HepG2 (cell line): ENCODE measurements around the gene CHID1. TPM values are rescaled to one million over a fixed set of nuclear protein-coding genes. Genes with fewer than 3 reads are reported as not detected.

Source experiments
- GATA4 ChIP-seq: sonication (generic); IDR thresholded peaks from 2 replicates; pipeline ENCODE4 v1.6.1; 2016; ENCODE audit warnings: antibody characterized with exemption, low read depth, borderline replicate concordance
- GLI4 ChIP-seq: sonication (generic); formaldehyde crosslinking; IDR thresholded peaks from 2 replicates; pipeline ENCODE4 v1.5.1; 2020; ENCODE audit warnings: missing genetic modification reagents, mild to moderate bottlenecking, moderate library complexity, borderline replicate concordance
- GZF1 ChIP-seq: sonication (generic); formaldehyde crosslinking; IDR thresholded peaks from 2 replicates; pipeline ENCODE4 v1.5.1; 2020; ENCODE audit warnings: mild to moderate bottlenecking, missing genetic modification reagents
- KLF13 ChIP-seq: sonication (generic); formaldehyde crosslinking; IDR thresholded peaks from 2 replicates; pipeline ENCODE4 v1.4.0; 2020; ENCODE audit warnings: mild to moderate bottlenecking, missing genetic modification reagents
- MTA1 ChIP-seq: sonication (generic); formaldehyde crosslinking; IDR thresholded peaks from 2 replicates; pipeline ENCODE4 v1.4.0; 2020; ENCODE audit warnings: missing genetic modification reagents, mild to moderate bottlenecking, borderline replicate concordance
- NCOA1 ChIP-seq: sonication (generic); formaldehyde crosslinking; IDR thresholded peaks from 2 replicates; pipeline ENCODE4 v1.9.0; 2021; ENCODE audit warnings: missing genetic modification reagents
- NR2C2 ChIP-seq: sonication (generic); formaldehyde crosslinking; IDR thresholded peaks from 2 replicates; pipeline ENCODE4 v1.4.0; 2020; ENCODE audit warnings: missing genetic modification reagents, mild to moderate bottlenecking, moderate library complexity, borderline replicate concordance
- RFX1 ChIP-seq: fragments of 450-650 bp; IDR thresholded peaks from 2 replicates; pipeline ENCODE4 v1.6.1; 2017
- SMAD3 ChIP-seq: sonication (generic); formaldehyde crosslinking; IDR thresholded peaks from 2 replicates; pipeline ENCODE4 v1.4.0; 2020; ENCODE audit warnings: missing genetic modification reagents
- SP140L ChIP-seq: sonication (generic); formaldehyde crosslinking; IDR thresholded peaks from 2 replicates; pipeline ENCODE4 v1.4.0; 2020; ENCODE audit warnings: missing genetic modification reagents, borderline replicate concordance
- ZFP62 ChIP-seq: sonication (generic); formaldehyde crosslinking; IDR thresholded peaks from 2 replicates; pipeline ENCODE4 v1.4.0; 2020; ENCODE audit warnings: missing genetic modification reagents
- ZMYM4 ChIP-seq: sonication (generic); formaldehyde crosslinking; IDR thresholded peaks from 2 replicates; pipeline ENCODE4 v1.8.1; 2023; ENCODE audit warnings: mild to moderate bottlenecking, missing genetic modification reagents
- ZNF431 ChIP-seq: sonication (generic); formaldehyde crosslinking; IDR thresholded peaks from 2 replicates; pipeline ENCODE4 v1.9.0; 2022; ENCODE audit warnings: missing genetic modification reagents, low read depth, mild to moderate bottlenecking, borderline replicate concordance
- ZNF496 ChIP-seq: sonication (generic); formaldehyde crosslinking; IDR thresholded peaks from 2 replicates; pipeline ENCODE4 v1.8.1; 2023; ENCODE audit warnings: mild to moderate bottlenecking, moderate library complexity, missing genetic modification reagents; ENCODE audit not compliant: insufficient replicate concordance
- ZNF564 ChIP-seq: sonication (generic); formaldehyde crosslinking; IDR thresholded peaks from 2 replicates; pipeline ENCODE4 v1.8.1; 2023; ENCODE audit warnings: mild to moderate bottlenecking, missing genetic modification reagents
- ZNF607 ChIP-seq: sonication (generic); formaldehyde crosslinking; IDR thresholded peaks from 2 replicates; pipeline ENCODE4 v1.5.1; 2020; ENCODE audit warnings: missing genetic modification reagents, mild to moderate bottlenecking, borderline replicate concordance
- ZNF713 ChIP-seq: sonication (generic); formaldehyde crosslinking; IDR thresholded peaks from 2 replicates; pipeline ENCODE4 v1.4.0; 2020; ENCODE audit warnings: mild to moderate bottlenecking, missing genetic modification reagents
- ZNF747 ChIP-seq: sonication (generic); formaldehyde crosslinking; IDR thresholded peaks from 2 replicates; pipeline ENCODE4 v1.8.1; 2023; ENCODE audit warnings: missing genetic modification reagents, mild to moderate bottlenecking, borderline replicate concordance
- ZSCAN25 ChIP-seq: sonication (generic); formaldehyde crosslinking; IDR thresholded peaks from 2 replicates; pipeline ENCODE4 v1.8.0; 2022; ENCODE audit warnings: mild to moderate bottlenecking, missing genetic modification reagents
- ZSCAN29 ChIP-seq: sonication (generic); formaldehyde crosslinking; conservative IDR thresholded peaks from 2 replicates; pipeline ENCODE4 v1.4.0; 2020; ENCODE audit warnings: mild to moderate bottlenecking, missing genetic modification reagents
- polyA plus RNA-seq, 8 experiments: library from polyadenylated mRNA; depleted of rRNA in 3 of 8; stranded (reverse) in 7 of 8; unstranded in 1 of 8; fragments of >200 nt; fragmentation: Illumina TruSeq in 4 of 8; extraction: Trizol in 4 of 8; gene quantifications; 2 replicates each; pipeline versions ENCODE4 v1.2.1 to v1.2.3, GENCODE V29; 2011 to 2016; ENCODE audit warnings: low read depth in 4 of 8, missing spikeins in 1 of 8, mixed read lengths in 1 of 8; ENCODE audit not compliant: insufficient read depth in 1 of 8
- total RNA-seq, 5 experiments: library from RNA; depleted of rRNA; stranded (reverse); fragments of >200 nt; fragmentation: Illumina TruSeq; extraction: Trizol; gene quantifications; 2 replicates each; pipeline ENCODE4 v1.2.3, GENCODE V29; 2016; ENCODE audit warnings: low read depth in 1 of 5
- TF ChIP-seq, protein P1 (sequence below): sonication (generic); formaldehyde crosslinking; IDR thresholded peaks from 2 replicates; pipeline ENCODE4 v1.8.0; 2023; ENCODE audit warnings: mild to moderate bottlenecking, missing genetic modification reagents
- TF ChIP-seq, protein P2 (sequence below): sonication (generic); formaldehyde crosslinking; IDR thresholded peaks from 2 replicates; pipeline ENCODE4 v1.9.0; 2021; ENCODE audit warnings: missing genetic modification reagents, mild to moderate bottlenecking, borderline replicate concordance
- TF ChIP-seq, protein P3 (sequence below): sonication (generic); formaldehyde crosslinking; conservative IDR thresholded peaks from 2 replicates; pipeline ENCODE4 v1.4.0; 2020; ENCODE audit warnings: missing genetic modification reagents
- TF ChIP-seq, protein P4 (sequence below): sonication (generic); formaldehyde crosslinking; IDR thresholded peaks from 2 replicates; pipeline ENCODE4 v1.8.0; 2022; ENCODE audit warnings: mild to moderate bottlenecking, missing genetic modification reagents, borderline replicate concordance

Gene CHID1
- total and polyA plus RNA-seq, 2 of the 13 experiments (the other 11 are each of a cell fraction or from before 2014, with no cell fraction given), result 65.1 to 93.6 TPM

DNA sequence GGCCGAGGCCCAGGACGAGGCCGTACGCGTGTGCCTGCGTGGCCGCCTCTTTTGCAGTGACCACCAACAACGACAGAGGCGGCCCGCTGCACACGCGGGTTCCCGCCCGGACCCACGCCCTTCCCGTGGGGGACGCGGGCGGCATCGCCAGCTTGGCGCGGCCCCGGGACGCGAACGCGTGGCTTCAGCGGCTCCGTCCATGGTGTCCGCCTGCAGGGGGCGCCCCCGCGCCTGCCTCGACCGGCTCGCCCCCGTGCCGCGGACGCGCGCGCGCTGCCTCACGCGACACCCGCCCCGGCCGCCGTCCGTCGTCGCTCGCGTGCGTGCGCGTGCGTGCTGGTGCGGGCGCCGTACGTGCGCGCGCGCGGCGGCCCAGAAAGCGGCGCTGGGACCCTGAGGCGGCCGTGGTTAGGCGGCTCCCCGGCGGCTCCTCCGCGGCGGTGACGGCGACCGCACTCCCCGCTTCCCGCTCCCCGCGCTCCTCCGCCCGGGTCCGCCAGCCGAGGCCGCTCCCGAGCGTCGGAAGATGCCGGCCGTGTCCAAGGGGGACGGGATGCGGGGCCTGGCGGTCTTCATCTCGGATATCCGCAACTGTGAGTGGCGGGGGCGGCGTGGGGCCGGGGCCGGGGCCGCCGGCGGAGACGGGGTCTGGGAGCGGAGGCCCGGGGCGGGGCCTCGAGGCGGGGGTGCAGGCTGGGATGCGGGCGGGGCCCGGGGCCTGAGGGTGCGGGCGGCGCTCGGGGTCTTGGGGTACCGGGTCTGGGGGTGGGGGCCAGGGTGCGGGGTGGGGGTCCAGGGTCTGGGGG is 15.1 kb upstream of the CHID1 start, which contains the start of gene AP2A2 (continued):
- TF ChIP-seq GZF1 (CRISPR knock-in tag), result no peak
- TF ChIP-seq, protein P1, sequence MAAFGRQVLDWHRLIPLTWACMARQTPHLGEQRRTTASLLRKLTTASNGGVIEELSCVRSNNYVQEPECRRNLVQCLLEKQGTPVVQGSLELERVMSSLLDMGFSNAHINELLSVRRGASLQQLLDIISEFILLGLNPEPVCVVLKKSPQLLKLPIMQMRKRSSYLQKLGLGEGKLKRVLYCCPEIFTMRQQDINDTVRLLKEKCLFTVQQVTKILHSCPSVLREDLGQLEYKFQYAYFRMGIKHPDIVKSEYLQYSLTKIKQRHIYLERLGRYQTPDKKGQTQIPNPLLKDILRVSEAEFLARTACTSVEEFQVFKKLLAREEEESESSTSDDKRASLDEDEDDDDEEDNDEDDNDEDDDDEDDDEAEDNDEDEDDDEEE (CRISPR knock-in tag), result 0 out of 2 replicates have a peak, but pooled peaks have one; percentile 41
- TF ChIP-seq MTA1 (CRISPR knock-in tag), result no peak
- TF ChIP-seq ZNF496 (CRISPR knock-in tag), result no peak
- TF ChIP-seq, protein P2, sequence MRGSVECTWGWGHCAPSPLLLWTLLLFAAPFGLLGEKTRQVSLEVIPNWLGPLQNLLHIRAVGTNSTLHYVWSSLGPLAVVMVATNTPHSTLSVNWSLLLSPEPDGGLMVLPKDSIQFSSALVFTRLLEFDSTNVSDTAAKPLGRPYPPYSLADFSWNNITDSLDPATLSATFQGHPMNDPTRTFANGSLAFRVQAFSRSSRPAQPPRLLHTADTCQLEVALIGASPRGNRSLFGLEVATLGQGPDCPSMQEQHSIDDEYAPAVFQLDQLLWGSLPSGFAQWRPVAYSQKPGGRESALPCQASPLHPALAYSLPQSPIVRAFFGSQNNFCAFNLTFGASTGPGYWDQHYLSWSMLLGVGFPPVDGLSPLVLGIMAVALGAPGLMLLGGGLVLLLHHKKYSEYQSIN (CRISPR knock-in tag), result no peak
- peak; percentile 14; the same call in 1 of the 2 replicates for TF ChIP-seq ZNF564 (CRISPR knock-in tag)
- TF ChIP-seq NR2C2, result peak; percentile 39; the same call in 1 of the 2 replicates
- TF ChIP-seq ZSCAN25 (CRISPR knock-in tag), result no peak
- TF ChIP-seq GATA4, result no peak
- TF ChIP-seq, protein P3, sequence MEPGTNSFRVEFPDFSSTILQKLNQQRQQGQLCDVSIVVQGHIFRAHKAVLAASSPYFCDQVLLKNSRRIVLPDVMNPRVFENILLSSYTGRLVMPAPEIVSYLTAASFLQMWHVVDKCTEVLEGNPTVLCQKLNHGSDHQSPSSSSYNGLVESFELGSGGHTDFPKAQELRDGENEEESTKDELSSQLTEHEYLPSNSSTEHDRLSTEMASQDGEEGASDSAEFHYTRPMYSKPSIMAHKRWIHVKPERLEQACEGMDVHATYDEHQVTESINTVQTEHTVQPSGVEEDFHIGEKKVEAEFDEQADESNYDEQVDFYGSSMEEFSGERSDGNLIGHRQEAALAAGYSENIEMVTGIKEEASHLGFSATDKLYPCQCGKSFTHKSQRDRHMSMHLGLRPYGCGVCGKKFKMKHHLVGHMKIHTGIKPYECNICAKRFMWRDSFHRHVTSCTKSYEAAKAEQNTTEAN (CRISPR knock-in tag), result peak; percentile 18; the same call in 1 of the 2 replicates
- TF ChIP-seq NCOA1 (CRISPR knock-in tag), result no peak
- TF ChIP-seq, protein P4, sequence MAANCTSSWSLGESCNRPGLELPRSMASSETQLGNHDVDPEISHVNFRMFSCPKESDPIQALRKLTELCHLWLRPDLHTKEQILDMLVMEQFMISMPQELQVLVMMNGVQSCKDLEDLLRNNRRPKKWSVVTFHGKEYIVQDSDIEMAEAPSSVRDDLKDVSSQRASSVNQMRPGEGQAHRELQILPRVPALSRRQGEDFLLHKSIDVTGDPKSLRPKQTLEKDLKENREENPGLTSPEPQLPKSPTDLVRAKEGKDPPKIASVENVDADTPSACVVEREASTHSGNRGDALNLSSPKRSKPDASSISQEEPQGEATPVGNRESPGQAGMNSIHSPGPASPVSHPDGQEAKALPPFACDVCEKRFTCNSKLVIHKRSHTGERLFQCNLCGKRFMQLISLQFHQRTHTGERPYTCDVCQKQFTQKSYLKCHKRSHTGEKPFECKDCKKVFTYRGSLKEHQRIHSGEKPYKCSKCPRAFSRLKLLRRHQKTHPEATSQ (CRISPR knock-in tag), result no peak
- no peak for TF ChIP-seq SMAD3 (CRISPR knock-in tag)
- 0 out of 2 replicates have a peak, but pooled peaks have one; percentile 11 for TF ChIP-seq ZNF607 (CRISPR knock-in tag)
- TF ChIP-seq SP140L (CRISPR knock-in tag), result no peak
- no peak for TF ChIP-seq RFX1
- TF ChIP-seq GLI4 (CRISPR knock-in tag), result no peak
- no peak for TF ChIP-seq ZNF713 (CRISPR knock-in tag)
- TF ChIP-seq KLF13 (CRISPR knock-in tag), result no peak
- peak; percentile 68; the same call in 1 of the 2 replicates for TF ChIP-seq ZNF431 (CRISPR knock-in tag)
- peak; percentile 66 for TF ChIP-seq ZMYM4 (CRISPR knock-in tag)
- TF ChIP-seq ZFP62, result no peak
- no peak for TF ChIP-seq ZNF747 (CRISPR knock-in tag)
- TF ChIP-seq ZSCAN29 (CRISPR knock-in tag), result 0 out of 2 replicates have a peak, but pooled peaks have one; percentile 43
